ENCODE measurements around the gene PUM2. TPM values are rescaled to one million over a fixed set of nuclear protein-coding genes. Genes with fewer than 3 reads are reported as not detected.

PUM2 gene
- total and polyA plus RNA-seq, 4 experiments from 2014 or later = 20.3 to 184 (median 90.7) TPM

DNA sequence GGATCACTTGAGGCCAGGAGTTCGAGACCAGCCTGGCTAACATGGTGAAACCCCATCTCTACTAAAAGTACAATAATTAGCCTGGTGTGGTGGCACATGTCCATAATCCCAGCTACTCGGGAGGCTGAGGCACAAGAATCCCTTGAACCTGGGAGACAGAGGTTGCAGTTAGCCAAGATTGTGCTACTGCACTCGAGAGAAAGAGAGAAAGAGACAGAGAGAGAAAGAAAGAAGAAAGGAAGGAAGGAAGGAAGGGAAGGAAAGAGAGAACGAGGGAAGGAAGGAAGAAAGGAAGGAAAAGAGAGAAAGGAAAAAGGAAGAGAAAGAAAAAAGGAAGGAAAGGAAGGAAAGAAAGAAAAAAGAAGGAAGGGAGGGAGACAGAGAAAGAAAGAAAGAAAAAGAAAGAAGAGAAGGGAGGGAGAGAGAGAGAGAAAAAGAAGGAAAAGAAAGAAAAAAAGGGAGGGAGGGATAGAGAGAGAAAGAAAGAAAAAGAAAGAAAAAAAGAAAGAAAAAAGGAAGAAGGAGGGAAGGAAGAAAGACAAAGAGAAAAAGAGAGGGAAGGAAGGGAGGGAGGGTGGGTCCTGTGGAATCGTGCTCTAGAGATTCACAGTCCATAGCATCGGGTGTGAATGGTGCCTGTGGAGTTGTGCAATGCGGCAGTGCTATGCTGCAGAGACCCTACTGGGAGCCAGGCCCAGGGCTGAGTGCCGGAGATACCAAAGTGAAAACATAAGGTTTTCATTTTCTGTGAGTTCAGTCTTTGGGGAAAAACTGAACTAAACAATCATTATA, 121.1 kb downstream of the PUM2 start:
- DNase-seq = no peak
- Mint-ChIP-seq H3K36me3 (no peaks in the 10 kb centered on the region), H3K9me3 (peaks cover 0 to 2% (median 0%) of the 10 kb centered on the region in 8 donors), H3K4me1 (peaks cover 0 to 4% (median 1%) of the 10 kb centered on the region in 4 donors), H3K27ac (no peak overlapping the region), H3K27me3 (peaks cover 28 to 34% of the 10 kb centered on the region in 2 donors), H3K4me3 (no peak overlapping the region)
- no peak overlapping the region for H3K4me3 ChIP-seq (ENCODE audit: low read length in 2 of 2)
- no peaks in the 10 kb centered on the region for H3K9me3 ChIP-seq (ENCODE audit: control insufficient read depth in 1 of 2, low read length in 2 of 2)
- no peak overlapping the region for H3K27ac ChIP-seq (ENCODE audit: low read depth, low read length)
- intact Hi-C loops (cut with micrococcal nuclease) = no loop called here
- no peaks in the 10 kb centered on the region for H3K36me3 ChIP-seq (ENCODE audit: insufficient read depth, low read length)
- no peaks in the 10 kb centered on the region for H3K4me1 ChIP-seq (ENCODE audit: insufficient read depth, low read length)
- ChIA-PET CTCF (ENCODE audit: partially characterized antibody) (no interaction called here), POLR2A (ENCODE audit: partially characterized antibody) (no interaction called here)
- peaks cover 6% of the 10 kb centered on the region for H3K27me3 ChIP-seq (ENCODE audit: insufficient read depth, low read length)

DNA sequence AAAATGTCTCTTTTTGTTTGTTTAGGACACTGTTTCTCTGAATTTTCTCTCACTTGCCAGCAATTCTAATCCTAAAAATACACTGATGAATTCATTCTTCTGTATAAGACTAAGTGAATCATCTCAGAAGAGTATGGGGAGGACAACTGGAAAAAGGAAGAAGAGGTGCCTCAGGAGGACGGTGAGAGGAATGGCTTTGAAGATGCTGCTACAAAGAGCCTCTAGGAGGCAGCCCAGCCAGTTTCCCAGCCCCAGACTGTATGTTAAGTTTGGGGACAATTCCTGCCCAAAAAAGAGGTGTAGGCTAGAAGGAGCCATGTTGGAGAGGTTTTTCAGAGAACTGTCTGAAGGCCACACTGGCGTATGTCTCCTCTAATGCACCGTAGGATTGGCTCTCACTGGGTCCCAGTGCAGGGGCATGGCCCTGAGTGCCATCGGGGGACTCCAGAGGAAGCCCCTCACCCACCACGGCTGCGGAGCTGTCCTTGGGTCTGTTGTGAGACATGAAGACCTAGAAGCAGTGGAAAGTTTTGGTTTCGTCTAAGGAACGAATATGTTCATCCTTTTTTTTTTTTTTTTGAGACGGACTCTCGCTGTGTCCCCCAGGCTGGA, 122.6 kb downstream of the PUM2 start:
- Histone ChIP-seq H3K4me3 (ENCODE audit: low read length in 2 of 2) (no peak overlapping the region), H3K4me1 (ENCODE audit: insufficient read depth, low read length) (peaks cover 7% of the 10 kb centered on the region), H3K27ac (ENCODE audit: low read depth, low read length) (no peak overlapping the region), H3K36me3 (ENCODE audit: insufficient read depth, low read length) (no peaks in the 10 kb centered on the region), H3K9me3 (ENCODE audit: control insufficient read depth in 1 of 2, low read length in 2 of 2) (no peaks in the 10 kb centered on the region), H3K27me3 (ENCODE audit: insufficient read depth, low read length) (peaks cover 7% of the 10 kb centered on the region)
- intact Hi-C loops (cut with micrococcal nuclease) = no loop called here
- peaks cover 30 to 32% of the 10 kb centered on the region in 2 donors for H3K27me3 Mint-ChIP-seq
- CTCF ChIA-PET (ENCODE audit: partially characterized antibody) = no interaction called here
- no peak for DNase-seq
- H3K4me1 Mint-ChIP-seq = peaks cover 0 to 4% (median 1%) of the 10 kb centered on the region in 4 donors
- no peaks in the 10 kb centered on the region for H3K36me3 Mint-ChIP-seq
- H3K27ac Mint-ChIP-seq = no peak overlapping the region
- peaks cover 0 to 2% (median 0%) of the 10 kb centered on the region in 8 donors for H3K9me3 Mint-ChIP-seq
- H3K4me3 Mint-ChIP-seq = peak overlapping the region in 2 of 8 donors; percentile 12 to 21
- POLR2A ChIA-PET (ENCODE audit: partially characterized antibody) = no interaction called here

DNA sequence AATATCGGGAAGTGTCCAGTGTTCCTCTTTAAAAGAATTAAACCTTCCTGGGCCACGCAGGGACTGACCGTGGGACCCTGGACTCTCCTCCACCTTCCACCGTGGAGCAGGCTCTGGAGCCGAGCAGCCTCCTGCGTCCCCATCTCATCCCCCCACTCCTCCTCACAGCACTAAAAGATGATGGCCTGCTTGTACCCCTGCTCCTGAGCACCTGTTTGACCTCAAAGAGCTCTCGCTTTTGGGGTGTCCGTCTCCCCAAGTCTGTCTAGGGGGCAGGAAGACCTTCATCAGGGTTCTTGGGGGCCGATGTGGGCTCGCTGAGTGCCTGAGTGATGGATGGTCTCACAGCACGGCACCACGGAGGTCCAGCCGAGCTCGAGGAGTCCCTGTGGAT, 124.5 kb downstream of the PUM2 start:
- Histone ChIP-seq H3K4me3 (ENCODE audit: low read length in 2 of 2) (no peak overlapping the region), H3K36me3 (ENCODE audit: insufficient read depth, low read length) (no peaks in the 10 kb centered on the region), H3K4me1 (ENCODE audit: insufficient read depth, low read length) (peaks cover 7% of the 10 kb centered on the region), H3K27me3 (ENCODE audit: insufficient read depth, low read length) (peaks cover 20% of the 10 kb centered on the region), H3K9me3 (ENCODE audit: control insufficient read depth in 1 of 2, low read length in 2 of 2) (no peaks in the 10 kb centered on the region), H3K27ac (ENCODE audit: low read depth, low read length) (no peak overlapping the region)
- no peak overlapping the region for H3K27ac Mint-ChIP-seq
- ChIA-PET POLR2A (ENCODE audit: partially characterized antibody) (no interaction called here), CTCF (ENCODE audit: partially characterized antibody) (interaction anchor here (1.2 kb wide), 1 partner anchor 15 kb away, joined by 3 read pairs; no protein-coding TSS in a partner anchor)
- H3K4me3 Mint-ChIP-seq = peak overlapping the region in 5 of 8 donors; percentile 17 to 69 (median 55)
- no peaks in the 10 kb centered on the region for H3K36me3 Mint-ChIP-seq
- peaks cover 2 to 6% (median 3%) of the 10 kb centered on the region in 4 donors for H3K4me1 Mint-ChIP-seq
- DNase-seq = no peak
- H3K9me3 Mint-ChIP-seq = peaks cover 0 to 2% (median 0%) of the 10 kb centered on the region in 8 donors
- intact Hi-C loops (cut with micrococcal nuclease) = no loop called here
- peaks cover 39 to 40% of the 10 kb centered on the region in 2 donors for H3K27me3 Mint-ChIP-seq

DNA sequence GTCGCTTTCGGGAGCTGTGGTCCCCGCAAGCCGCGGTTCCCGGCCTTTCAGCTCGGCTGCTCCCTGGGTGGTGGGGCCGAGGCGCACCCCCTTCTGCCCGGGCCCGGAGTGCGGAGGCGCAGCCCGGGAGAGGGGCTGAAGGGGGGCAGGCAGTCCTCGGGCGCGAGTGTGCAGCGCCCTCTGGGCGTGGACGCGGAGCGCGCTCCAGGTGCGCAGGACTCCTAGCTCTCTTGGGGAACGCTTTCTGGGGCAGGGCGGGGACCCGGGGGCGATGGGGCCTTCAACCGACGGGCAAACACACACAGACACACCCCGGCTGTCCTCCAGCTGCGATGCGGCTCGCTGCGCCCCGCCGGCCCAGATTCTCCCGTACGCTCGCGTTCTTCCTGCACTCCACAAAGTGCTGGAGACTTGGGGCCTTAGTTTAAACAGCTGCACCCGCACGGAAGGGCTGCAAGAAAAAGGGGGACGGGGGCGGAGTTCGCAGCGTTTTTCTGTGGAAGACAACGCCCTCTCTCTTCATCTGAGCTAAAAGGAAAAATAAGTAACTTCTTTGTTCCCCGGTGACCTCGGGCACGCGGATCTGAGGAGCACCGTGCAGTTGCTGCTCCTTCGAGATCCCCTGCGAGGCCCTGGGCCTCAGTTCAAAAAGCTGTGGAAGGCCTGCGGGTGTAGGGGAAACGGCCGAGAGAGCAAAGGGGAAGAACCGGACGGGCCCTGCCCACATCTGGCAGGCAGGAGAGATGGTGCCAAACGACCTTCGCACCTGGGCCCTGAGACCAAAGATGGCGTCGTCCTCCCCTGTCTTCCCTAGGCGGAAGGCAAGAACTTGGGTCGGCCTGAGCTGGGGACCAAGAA, 125.1 kb downstream of the PUM2 start:
- H3K36me3 ChIP-seq (ENCODE audit: insufficient read depth, low read length) = no peaks in the 10 kb centered on the region
- peaks cover 2 to 6% (median 3%) of the 10 kb centered on the region in 4 donors for H3K4me1 Mint-ChIP-seq
- intact Hi-C loops (cut with micrococcal nuclease) = no loop called here
- H3K36me3 Mint-ChIP-seq = no peaks in the 10 kb centered on the region
- H3K27ac ChIP-seq (ENCODE audit: low read depth, low read length) = no peak overlapping the region
- H3K27ac Mint-ChIP-seq = no peak overlapping the region
- DNase-seq = no peak
- H3K4me3 ChIP-seq (ENCODE audit: low read length in 2 of 2) = no peak overlapping the region
- H3K27me3 Mint-ChIP-seq = peaks cover 34 to 41% of the 10 kb centered on the region in 2 donors
- H3K9me3 Mint-ChIP-seq = peaks cover 0 to 2% (median 0%) of the 10 kb centered on the region in 8 donors
- ChIA-PET CTCF (ENCODE audit: partially characterized antibody) (interaction anchor here (1.2 kb wide), 1 partner anchor 16 kb away, joined by 3 read pairs; no protein-coding TSS in a partner anchor), POLR2A (ENCODE audit: partially characterized antibody) (no interaction called here)
- peaks cover 20% of the 10 kb centered on the region for H3K27me3 ChIP-seq (ENCODE audit: insufficient read depth, low read length)
- H3K4me1 ChIP-seq (ENCODE audit: insufficient read depth, low read length) = peaks cover 7% of the 10 kb centered on the region
- H3K4me3 Mint-ChIP-seq = peak overlapping the region in 7 of 8 donors; percentile 12 to 69 (median 52)
- H3K9me3 ChIP-seq (ENCODE audit: control insufficient read depth in 1 of 2, low read length in 2 of 2) = no peaks in the 10 kb centered on the region

DNA sequence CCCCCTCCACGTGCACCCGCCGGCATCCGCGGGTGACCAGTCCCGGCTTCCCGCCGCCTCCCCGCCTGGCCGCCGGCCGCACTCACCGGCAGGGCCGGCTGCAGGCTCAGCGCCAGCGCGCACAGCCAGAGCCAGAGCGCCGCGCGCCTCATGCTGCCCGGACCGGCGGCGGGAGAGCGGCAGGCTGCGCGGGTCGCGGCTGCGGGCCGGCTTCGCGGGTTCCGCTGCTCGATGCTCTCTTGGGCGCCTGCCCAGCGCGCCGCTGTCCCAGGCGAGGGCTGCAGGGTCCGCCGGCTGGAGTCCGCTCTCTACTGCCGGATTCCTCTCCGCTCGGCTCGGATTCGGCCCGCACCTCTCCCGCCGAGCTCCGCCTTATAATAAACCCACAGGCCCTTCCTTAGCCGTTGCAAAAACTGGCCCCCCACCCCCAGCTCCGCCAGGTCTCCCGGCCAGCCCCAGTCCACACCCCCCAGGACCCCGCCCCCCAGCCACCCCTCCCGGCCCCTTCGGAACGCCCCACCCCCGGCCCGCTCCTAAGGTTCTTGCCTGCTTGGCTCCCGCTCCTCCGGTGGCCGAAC, 125.8 kb downstream of the PUM2 start, which contains the start of gene SDC1:
SDC1 (minus strand) TSS at position 415 of the 578 bp plus-strand sequence; CDS start at position 152, 263 bp downstream.
- peaks cover 2 to 6% (median 3%) of the 10 kb centered on the region in 4 donors for H3K4me1 Mint-ChIP-seq
- peaks cover 0 to 2% (median 0%) of the 10 kb centered on the region in 8 donors for H3K9me3 Mint-ChIP-seq
- POLR2A ChIA-PET (ENCODE audit: partially characterized antibody) = no interaction called here
- Histone ChIP-seq H3K4me1 (ENCODE audit: insufficient read depth, low read length) (peaks cover 7% of the 10 kb centered on the region), H3K27me3 (ENCODE audit: insufficient read depth, low read length) (peaks cover 20% of the 10 kb centered on the region), H3K36me3 (ENCODE audit: insufficient read depth, low read length) (no peaks in the 10 kb centered on the region), H3K27ac (ENCODE audit: low read depth, low read length) (no peak within 1 kb of the TSS), H3K9me3 (ENCODE audit: control insufficient read depth in 1 of 2, low read length in 2 of 2) (no peaks in the 10 kb centered on the region), H3K4me3 (ENCODE audit: low read length in 2 of 2) (no peak within 1 kb of the TSS)
- CTCF ChIA-PET (ENCODE audit: partially characterized antibody) = no interaction called here
- H3K27ac Mint-ChIP-seq = no peak within 1 kb of the TSS
- peak within 1 kb of the TSS; percentile 12 to 69 (median 50) for H3K4me3 Mint-ChIP-seq
- no peak for DNase-seq
- intact Hi-C loops (cut with micrococcal nuclease) = no loop called here
- peaks cover 39 to 47% of the 10 kb centered on the region in 2 donors for H3K27me3 Mint-ChIP-seq
- no peaks in the 10 kb centered on the region for H3K36me3 Mint-ChIP-seq

DNA sequence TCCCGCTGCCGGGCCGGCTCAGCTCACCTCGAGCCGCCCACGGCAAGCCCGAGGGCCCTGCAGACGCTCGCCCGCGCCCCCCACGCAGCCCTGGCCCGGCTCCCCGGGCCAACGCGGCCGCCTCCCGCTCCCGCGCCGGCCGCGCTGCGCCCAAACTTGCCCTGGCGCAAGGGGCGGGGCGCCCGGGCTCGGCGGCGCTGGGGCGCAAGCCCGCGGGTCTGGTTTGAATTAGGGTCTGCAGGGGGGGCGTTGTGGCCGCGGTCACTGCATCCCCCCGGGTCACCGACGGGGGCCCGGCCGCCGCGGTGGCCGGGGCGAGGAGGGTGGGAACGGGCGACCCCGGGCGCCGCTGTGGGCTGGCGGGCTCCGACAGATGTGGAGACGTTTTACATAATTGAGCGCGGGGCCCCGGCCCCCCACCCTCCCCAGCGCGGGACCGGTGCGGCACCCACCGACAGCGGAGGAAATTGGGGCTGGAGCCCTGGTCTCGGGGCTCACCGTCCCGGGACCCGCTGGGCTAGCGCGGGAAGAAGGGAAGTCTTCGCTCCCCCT, 126.4 kb downstream of the PUM2 start:
- no peak overlapping the region for H3K27ac ChIP-seq (ENCODE audit: low read depth, low read length)
- CTCF ChIA-PET (ENCODE audit: partially characterized antibody) = no interaction called here
- peaks cover 20% of the 10 kb centered on the region for H3K27me3 ChIP-seq (ENCODE audit: insufficient read depth, low read length)
- H3K27me3 Mint-ChIP-seq = peaks cover 40 to 45% of the 10 kb centered on the region in 2 donors
- no peak for DNase-seq
- peaks cover 0 to 2% (median 0%) of the 10 kb centered on the region in 8 donors for H3K9me3 Mint-ChIP-seq
- H3K4me1 ChIP-seq (ENCODE audit: insufficient read depth, low read length) = peaks cover 7% of the 10 kb centered on the region
- H3K9me3 ChIP-seq (ENCODE audit: control insufficient read depth in 1 of 2, low read length in 2 of 2) = no peaks in the 10 kb centered on the region
- H3K36me3 ChIP-seq (ENCODE audit: insufficient read depth, low read length) = no peaks in the 10 kb centered on the region
- H3K4me3 Mint-ChIP-seq = peak overlapping the region in 1 of 8 donors; percentile 15
- H3K4me3 ChIP-seq (ENCODE audit: low read length in 2 of 2) = no peak overlapping the region
- intact Hi-C loops (cut with micrococcal nuclease) = no loop called here
- H3K27ac Mint-ChIP-seq = no peak overlapping the region
- peaks cover 2 to 6% (median 3%) of the 10 kb centered on the region in 4 donors for H3K4me1 Mint-ChIP-seq
- POLR2A ChIA-PET (ENCODE audit: partially characterized antibody) = no interaction called here
- H3K36me3 Mint-ChIP-seq = no peaks in the 10 kb centered on the region

All from CD4-positive, alpha-beta memory T cell (primary cell).